H1 (cell line): ENCODE measurements around the gene SMTNL2. TPM values are rescaled to one million over a fixed set of nuclear protein-coding genes. Genes with fewer than 3 reads are reported as not detected.

Source experiments
- BRCA1 ChIP-seq: IDR thresholded peaks from 2 replicates; pipeline ENCODE4 v1.6.1; 2012; ENCODE audit warnings: low read depth, low read length, improper control_type of control experiment
- CHD2 ChIP-seq: IDR thresholded peaks from 2 replicates; pipeline ENCODE4 v1.6.1; 2012; ENCODE audit warnings: low read length, improper control_type of control experiment
- CHD7 ChIP-seq: fragments of 300-600 bp; sonication (generic); IDR thresholded peaks from 2 replicates; pipeline ENCODE4 v1.7.1; 2012; ENCODE audit warnings: low read length, moderate library complexity, mild to moderate bottlenecking, inconsistent platforms; ENCODE audit not compliant: insufficient replicate concordance
- CREB1 ChIP-seq: IDR thresholded peaks from 2 replicates; pipeline ENCODE4 v1.6.1; 2012; ENCODE audit warnings: inconsistent platforms
- GABPA ChIP-seq: IDR thresholded peaks from 2 replicates; pipeline ENCODE4 v1.6.1; 2011; ENCODE audit warnings: mild to moderate bottlenecking, low read length, moderate library complexity, borderline replicate concordance; ENCODE audit not compliant: insufficient read depth
- HDAC6 ChIP-seq: IDR thresholded peaks from one replicate; pipeline ENCODE4 v1.7.1; 2012; ENCODE audit warnings: low read depth, mild to moderate bottlenecking, inconsistent platforms, low read length, moderate library complexity
- RXRA ChIP-seq: IDR thresholded peaks from 2 replicates; pipeline ENCODE4 v1.6.1; 2011; ENCODE audit warnings: low read depth, mild to moderate bottlenecking, low read length, moderate library complexity; ENCODE audit not compliant: insufficient read depth
- SP1 ChIP-seq: IDR thresholded peaks from 2 replicates; pipeline ENCODE4 v1.6.1; 2011; ENCODE audit warnings: low read depth, low read length
- USF2 ChIP-seq: IDR thresholded peaks from 2 replicates; pipeline ENCODE4 v1.6.1; 2011; ENCODE audit warnings: low read length, improper control_type of control experiment
- polyA plus RNA-seq, 7 experiments: library from polyadenylated mRNA; depleted of rRNA in 3 of 7; stranded (reverse) in 5 of 7; unstranded in 2 of 7; fragments of >200 nt in 5 of 7; fragments of 200-250 nt in 2 of 7; gene quantifications; 1 replicate in 5 of 7; 2 replicates in 1 of 7; 4 replicates in 1 of 7; pipeline versions ENCODE4 v1.2.1 to v1.2.3, GENCODE V29; 2011 to 2013; ENCODE audit warnings: missing spikeins in 2 of 7, mixed read lengths in 2 of 7
- total RNA-seq: library from RNA; stranded (reverse); fragmentation: NEBNext Ultra II Directional; extraction: Animal tissue kit (Norgen Biotek cat#: 25700); gene quantifications from 2 replicates; pipeline ENCODE4 v1.2.1, GENCODE V29; 2021
- TF ChIP-seq, protein P1 (sequence below): IDR thresholded peaks from 2 replicates; pipeline ENCODE4 v1.6.1; 2012; ENCODE audit warnings: inconsistent platforms

The SMTNL2 gene
- total and polyA plus RNA-seq, 2 of the 8 experiments (the other 6 are each of a cell fraction or from before 2014, with no cell fraction given), result 3.6 to 4.5 TPM

GRCh38 chr17:4592240-4593005 is 8.1 kb downstream of the SMTNL2 start (continued):
- no peak for TF ChIP-seq CHD7
- TF ChIP-seq, protein P1, sequence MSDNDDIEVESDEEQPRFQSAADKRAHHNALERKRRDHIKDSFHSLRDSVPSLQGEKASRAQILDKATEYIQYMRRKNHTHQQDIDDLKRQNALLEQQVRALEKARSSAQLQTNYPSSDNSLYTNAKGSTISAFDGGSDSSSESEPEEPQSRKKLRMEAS, result no peak
- TF ChIP-seq HDAC6, result no peak
- no peak for TF ChIP-seq SP1
- TF ChIP-seq CHD2, result no peak
- TF ChIP-seq BRCA1, result no peak
- TF ChIP-seq RXRA, result no peak
- TF ChIP-seq USF2, result no peak
- TF ChIP-seq GABPA, result no peak
- TF ChIP-seq CREB1, result no peak
